Esophagus squamous epithelium (tissue), 5 donors: ENCODE data around the gene CLIC4. TPM values are rescaled to one million over a fixed set of nuclear protein-coding genes. Genes with fewer than 3 reads are reported as not detected.
"Not testable (repeated sequence)": the region's sequence is repeated elsewhere in the genome, so short reads cannot be mapped to it uniquely, and the experiment has no call there.

Experiments
- DNase-seq: peaks from one replicate; lab custom pipeline; 2025; lab: John Stamatoyannopoulos, UW
- H3K27ac ChIP-seq, 4 donors: fragments of 200-600 bp; sonication (generic); one replicate each; pipeline ENCODE4 v1.5.1; 2016 to 2019; ENCODE audit warnings: mild to moderate bottlenecking in 1 of 4
- H3K27me3 ChIP-seq, 4 donors: fragments of 200-600 bp; sonication (generic); 1 replicate in 3 of 4; 2 replicates in 1 of 4; pipeline versions ENCODE4 v1.5.1 to v1.6.0; 2017 to 2021; ENCODE audit warnings: antibody characterized with exemption in 1 of 4
- H3K36me3 ChIP-seq, 3 donors: fragments of 200-600 bp; sonication (generic); one replicate each; pipeline ENCODE4 v1.5.1; 2016 to 2019
- H3K4me1 ChIP-seq, 3 donors: fragments of 200-600 bp; sonication (generic); one replicate each; pipeline ENCODE4 v1.5.1; 2017 to 2019
- H3K4me3 ChIP-seq, 4 donors: fragments of 200-600 bp; sonication (generic); 1 replicate in 3 of 4; 2 replicates in 1 of 4; pipeline ENCODE4 v1.5.1; 2016 to 2019; ENCODE audit warnings: mild to moderate bottlenecking in 2 of 4, moderate library complexity in 1 of 4
- H3K9me3 ChIP-seq, 3 donors: fragments of 200-600 bp; sonication (generic); one replicate each; pipeline ENCODE4 v1.5.1; 2016 to 2019
- POLR2A ChIP-seq, 4 donors: fragments of 450-650 bp; IDR thresholded peaks; one replicate each; pipeline ENCODE4 v1.6.1; 2017; ENCODE audit warnings: antibody characterized with exemption in 4 of 4, mild to moderate bottlenecking in 4 of 4, moderate library complexity in 3 of 4
- WGBS, 2 donors: methylation state at CpG; one replicate each; pipeline ENCODE4 v1.1.5; 2018; 5-methylcytosine and 5-hydroxymethylcytosine counted together
- intact Hi-C: fragments of 100-400 bp; cut with DNase I; formaldehyde crosslinking; loops from one replicate; pipeline ENCODE4 v1.15.0; 2022
- total RNA-seq, 4 donors: library from RNA; depleted of rRNA; stranded (reverse); fragments of >200 nt; gene quantifications; one replicate each; pipeline ENCODE4 v1.1.0, GENCODE V29; 2016
- TF ChIP-seq, protein P1 (sequence below), 6 experiments: fragments of 450-650 bp in 4 of 6; fragments of 200-600 bp in 2 of 6; sonication (generic) in 2 of 6; IDR thresholded peaks; one replicate each; pipeline ENCODE4 v1.5.1; 2016 to 2019; ENCODE audit warnings: antibody characterized with exemption in 6 of 6, mild to moderate bottlenecking in 4 of 6, moderate library complexity in 4 of 6
- donor health status: DM: yes; HTN: yes; CAD: no.

CLIC4 gene
- total RNA-seq, 4 donors from 2014 or later, result 22.3 to 204 (median 69.0) TPM

- H3K27me3 ChIP-seq, result no peaks in the 10 kb centered on the region
- no peak for DNase-seq
- H3K4me1 ChIP-seq, result peaks cover 0 to 72% (median 11%) of the 10 kb centered on the region in 3 donors
- no peaks in the 10 kb centered on the region for H3K36me3 ChIP-seq
- no peak overlapping the region for H3K4me3 ChIP-seq
- no peak for TF ChIP-seq POLR2A (IDR thresholded peaks at IDR 0.05)
- TF ChIP-seq, protein P1, sequence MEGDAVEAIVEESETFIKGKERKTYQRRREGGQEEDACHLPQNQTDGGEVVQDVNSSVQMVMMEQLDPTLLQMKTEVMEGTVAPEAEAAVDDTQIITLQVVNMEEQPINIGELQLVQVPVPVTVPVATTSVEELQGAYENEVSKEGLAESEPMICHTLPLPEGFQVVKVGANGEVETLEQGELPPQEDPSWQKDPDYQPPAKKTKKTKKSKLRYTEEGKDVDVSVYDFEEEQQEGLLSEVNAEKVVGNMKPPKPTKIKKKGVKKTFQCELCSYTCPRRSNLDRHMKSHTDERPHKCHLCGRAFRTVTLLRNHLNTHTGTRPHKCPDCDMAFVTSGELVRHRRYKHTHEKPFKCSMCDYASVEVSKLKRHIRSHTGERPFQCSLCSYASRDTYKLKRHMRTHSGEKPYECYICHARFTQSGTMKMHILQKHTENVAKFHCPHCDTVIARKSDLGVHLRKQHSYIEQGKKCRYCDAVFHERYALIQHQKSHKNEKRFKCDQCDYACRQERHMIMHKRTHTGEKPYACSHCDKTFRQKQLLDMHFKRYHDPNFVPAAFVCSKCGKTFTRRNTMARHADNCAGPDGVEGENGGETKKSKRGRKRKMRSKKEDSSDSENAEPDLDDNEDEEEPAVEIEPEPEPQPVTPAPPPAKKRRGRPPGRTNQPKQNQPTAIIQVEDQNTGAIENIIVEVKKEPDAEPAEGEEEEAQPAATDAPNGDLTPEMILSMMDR (IDR thresholded peaks at IDR 0.05), result no peak
- intact Hi-C loops, result no loop called here
- no peaks in the 10 kb centered on the region for H3K9me3 ChIP-seq
- H3K27ac ChIP-seq, result peak overlapping the region in 3 of 4 donors; percentile 1 to 98 (median 95)
- 86 to 92% methylated on average over 8 of the region's 8 CpGs for WGBS, 2 donors
Observed at GRCh38 chr1:24749886-24750285, 4.6 kb downstream of the CLIC4 start.

- TF ChIP-seq, protein P1 (IDR thresholded peaks at IDR 0.05), result no peak
- TF ChIP-seq POLR2A (IDR thresholded peaks at IDR 0.05), result no peak
- DNase-seq, result no peak
- Histone ChIP-seq H3K27me3 (no peaks in the 10 kb centered on the region), H3K9me3 (no peaks in the 10 kb centered on the region), H3K4me1 (peaks cover 0 to 66% (median 11%) of the 10 kb centered on the region in 3 donors), H3K4me3 (peak overlapping the region in 1 of 4 donors; percentile 42), H3K27ac (peak overlapping the region in 3 of 4 donors; percentile 7 to 49 (median 14)), H3K36me3 (no peaks in the 10 kb centered on the region)
- intact Hi-C loops, result no loop called here
- 71 to 78% methylated on average over 1 of the region's 1 CpG for WGBS, 2 donors
Observed at GRCh38 chr1:24751833-24752232, 6.6 kb downstream of the CLIC4 start.

- H3K27ac ChIP-seq, result peak overlapping the region in 3 of 4 donors; percentile 7 to 49 (median 14)
- no peaks in the 10 kb centered on the region for H3K36me3 ChIP-seq
- peak overlapping the region in 1 of 4 donors; percentile 42 for H3K4me3 ChIP-seq
- H3K9me3 ChIP-seq, result no peaks in the 10 kb centered on the region
- WGBS, 2 donors, result 67 to 72% methylated on average over 3 of the region's 3 CpGs
- peaks cover 0 to 62% (median 11%) of the 10 kb centered on the region in 3 donors for H3K4me1 ChIP-seq
- no peak for DNase-seq
- intact Hi-C loops, result no loop called here
- no peaks in the 10 kb centered on the region for H3K27me3 ChIP-seq
- TF ChIP-seq POLR2A (IDR thresholded peaks at IDR 0.05), result no peak
- TF ChIP-seq, protein P1 (IDR thresholded peaks at IDR 0.05), result no peak
Observed at GRCh38 chr1:24752305-24752704, 7.1 kb downstream of the CLIC4 start.

DNA sequence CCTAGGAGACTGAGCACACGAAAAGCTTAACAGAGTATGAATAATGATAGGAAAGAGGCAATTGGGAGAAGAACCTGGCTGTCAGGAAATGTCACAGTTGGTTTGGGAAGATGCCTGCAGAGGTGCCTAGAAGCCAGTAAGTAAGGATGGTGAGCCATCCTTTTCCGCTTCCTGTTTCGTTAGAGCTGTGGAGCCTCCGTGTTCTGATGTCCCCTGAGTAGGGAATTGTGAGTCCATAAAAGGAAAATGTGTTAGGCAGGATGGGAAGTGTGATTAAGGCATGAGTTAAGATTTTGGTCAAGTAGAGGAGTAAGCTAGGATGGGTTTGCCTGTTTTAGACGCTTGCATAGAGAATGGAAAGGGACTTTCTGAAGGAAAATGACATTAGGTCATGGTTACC is 9.0 kb downstream of the CLIC4 start:
- Histone ChIP-seq H3K36me3 (no peaks in the 10 kb centered on the region), H3K27ac (peak overlapping the region in 3 of 4 donors; percentile 11 to 49 (median 17)), H3K27me3 (no peaks in the 10 kb centered on the region), H3K9me3 (no peaks in the 10 kb centered on the region), H3K4me1 (peaks cover 0 to 42% (median 5%) of the 10 kb centered on the region in 3 donors), H3K4me3 (no peak overlapping the region)
- TF ChIP-seq, protein P1 (IDR thresholded peaks at IDR 0.05), result no peak
- TF ChIP-seq POLR2A (IDR thresholded peaks at IDR 0.05), result no peak
- 59 to 77% methylated on average over 5 of the region's 5 CpGs for WGBS, 2 donors
- DNase-seq, result no peak
- intact Hi-C loops, result no loop called here

- H3K4me3 ChIP-seq, intact Hi-C loops, H3K36me3 ChIP-seq, H3K9me3 ChIP-seq, DNase-seq, H3K27me3 ChIP-seq: not testable (repeated sequence)
- Histone ChIP-seq H3K4me1 (peaks cover 0 to 47% (median 5%) of the 10 kb centered on the region in 3 donors), H3K27ac (peak overlapping the region in 1 of 4 donors; percentile 39)
- WGBS, 2 donors, result 85 to 90% methylated on average over 4 to 5 of the region's 6 CpGs
Observed at GRCh38 chr1:24755323-24755722, 10.1 kb downstream of the CLIC4 start.
